Choroid plexus epithelial cell (primary cell): ENCODE results near the gene MUC5B.

Source experiments
- DNase-seq: peaks from one replicate; pipeline ENCODE4 v3.0.0-alpha.2; 2010; ENCODE audit warnings: low read depth
- H3K4me3 ChIP-seq: 2 replicates; pipeline ENCODE4 v1.5.1; 2011; ENCODE audit warnings: low read depth, mild to moderate bottlenecking, control low read depth, low read length, moderate library complexity
- CTCF ChIP-seq: conservative IDR thresholded peaks from 2 replicates; pipeline ENCODE4 v1.5.1; 2011; ENCODE audit warnings: low read depth, mild to moderate bottlenecking, control low read depth, inconsistent platforms, low read length, moderate library complexity

MUC5B gene

GRCh38 chr11:1285316-1285744, 62.5 kb downstream of the MUC5B start:
- no peak for TF ChIP-seq CTCF
- no peak overlapping the region for H3K4me3 ChIP-seq
- no peak for DNase-seq

- DNase-seq = no peak
- H3K4me3 ChIP-seq = no peak overlapping the region
- TF ChIP-seq CTCF = no peak
Observed at GRCh38 chr11:1285876-1286275, 63.0 kb downstream of the MUC5B start.

- TF ChIP-seq CTCF = no peak
- DNase-seq = no peak
- H3K4me3 ChIP-seq = no peak overlapping the region
Observed at GRCh38 chr11:1287928-1288327, 65.1 kb downstream of the MUC5B start.

GRCh38 chr11:1288426-1289151, 65.7 kb downstream of the MUC5B start:
- no peak overlapping the region for H3K4me3 ChIP-seq
- no peak for TF ChIP-seq CTCF
- no peak for DNase-seq

GRCh38 chr11:1289211-1289935, 66.5 kb downstream of the MUC5B start:
- no peak for DNase-seq
- no peak overlapping the region for H3K4me3 ChIP-seq
- no peak for TF ChIP-seq CTCF

- no peak for TF ChIP-seq CTCF
- DNase-seq = no peak
- no peak overlapping the region for H3K4me3 ChIP-seq
Observed at GRCh38 chr11:1290052-1291040, 67.5 kb downstream of the MUC5B start.
